BLaER1 (cell line): Measurements from ENCODE around the gene RASIP1.
"Not testable (repeated sequence)": the region's sequence is repeated elsewhere in the genome, so short reads cannot be mapped to it uniquely, and the experiment has no call there.

Experiments used
- H3K27ac ChIP-seq: shearing (Covaris generic); formaldehyde crosslinking; 2 replicates; pipeline ENCODE4 v1.8.1; 2022
- H3K27me3 ChIP-seq: shearing (Covaris generic); formaldehyde crosslinking; 2 replicates; pipeline ENCODE4 v1.8.1; 2022
- H3K36me3 ChIP-seq: shearing (Covaris generic); formaldehyde crosslinking; 2 replicates; pipeline ENCODE4 v1.8.1; 2022
- H3K4me1 ChIP-seq: shearing (Covaris generic); formaldehyde crosslinking; 2 replicates; pipeline ENCODE4 v1.8.1; 2022
- H3K4me2 ChIP-seq: shearing (Covaris generic); formaldehyde crosslinking; 2 replicates; pipeline ENCODE4 v1.8.1; 2022
- H3K4me3 ChIP-seq: shearing (Covaris generic); formaldehyde crosslinking; 2 replicates; pipeline ENCODE4 v1.8.1; 2022
- H3K9ac ChIP-seq: shearing (Covaris generic); formaldehyde crosslinking; 2 replicates; pipeline ENCODE4 v1.8.1; 2022
- H3K9me3 ChIP-seq: shearing (Covaris generic); formaldehyde crosslinking; 2 replicates; pipeline ENCODE4 v1.8.1; 2022
- H4K20me1 ChIP-seq: shearing (Covaris generic); formaldehyde crosslinking; 2 replicates; pipeline ENCODE4 v1.8.1; 2022
- Cebpa-rat ChIP-seq: shearing (Covaris generic); IDR thresholded peaks from 2 replicates; pipeline ENCODE4 v1.8.1; 2022

RASIP1 gene

GRCh38 chr19:48740164-48740972, at the start of gene RASIP1:
Gene RASIP1 (minus strand): TSS chr19:48740610. CDS start chr19:48740282, 328 bp downstream.
- H3K4me3 ChIP-seq = peak within 1 kb of the TSS; percentile 94
- no peaks in the 10 kb centered on the region for H4K20me1 ChIP-seq
- H3K27ac ChIP-seq = peak within 1 kb of the TSS; percentile 98
- no peaks in the 10 kb centered on the region for H3K9me3 ChIP-seq
- peaks cover 23% of the 10 kb centered on the region for H3K36me3 ChIP-seq
- peak within 1 kb of the TSS; percentile 99 for H3K4me2 ChIP-seq
- H3K27me3 ChIP-seq = no peaks in the 10 kb centered on the region
- TF ChIP-seq Cebpa-rat = no peak
- peak within 1 kb of the TSS; percentile 95 for H3K9ac ChIP-seq
- peaks cover 35% of the 10 kb centered on the region for H3K4me1 ChIP-seq

GRCh38 chr19:48787331-48787730, 46.9 kb upstream of the RASIP1 start:
- not testable (repeated sequence) for H3K27me3 ChIP-seq, H4K20me1 ChIP-seq, H3K9ac ChIP-seq, H3K4me1 ChIP-seq, H3K36me3 ChIP-seq, H3K9me3 ChIP-seq, H3K4me2 ChIP-seq, H3K4me3 ChIP-seq, H3K27ac ChIP-seq

GRCh38 chr19:48786422-48786821, 46.0 kb upstream of the RASIP1 start:
- H3K4me2 ChIP-seq, H3K36me3 ChIP-seq, H3K27ac ChIP-seq, H3K9ac ChIP-seq, H4K20me1 ChIP-seq, H3K9me3 ChIP-seq, H3K27me3 ChIP-seq, H3K4me3 ChIP-seq: not testable (repeated sequence)
- H3K4me1 ChIP-seq = peaks cover 12% of the 10 kb centered on the region

- H3K4me2 ChIP-seq = no peak overlapping the region
- no peak for TF ChIP-seq Cebpa-rat
Observed at GRCh38 chr19:48784527-48784926, 44.1 kb upstream of the RASIP1 start.

GRCh38 chr19:48780631-48781391, 40.4 kb upstream of the RASIP1 start:
- TF ChIP-seq Cebpa-rat = no peak
- H3K9me3 ChIP-seq = no peaks in the 10 kb centered on the region
- H3K27me3 ChIP-seq = no peaks in the 10 kb centered on the region
- 0 out of 2 replicates have a peak overlapping the region, but pooled peaks have one; percentile 18 for H3K27ac ChIP-seq
- H3K36me3 ChIP-seq = no peaks in the 10 kb centered on the region
- H3K4me2 ChIP-seq = peak overlapping the region; percentile 63
- H4K20me1 ChIP-seq = no peaks in the 10 kb centered on the region
- H3K4me3 ChIP-seq = no peak overlapping the region
- H3K9ac ChIP-seq = no peak overlapping the region
- peaks cover 26% of the 10 kb centered on the region for H3K4me1 ChIP-seq

More at GRCh38 chr19:48784527-48784926, 44.1 kb upstream of the RASIP1 start:
- Histone ChIP-seq H3K36me3 (no peaks in the 10 kb centered on the region), H3K4me3 (no peak overlapping the region), H3K27me3 (no peaks in the 10 kb centered on the region), H3K27ac (no peak overlapping the region), H4K20me1 (no peaks in the 10 kb centered on the region), H3K9me3 (no peaks in the 10 kb centered on the region), H3K4me1 (peaks cover 26% of the 10 kb centered on the region), H3K9ac (no peak overlapping the region)

- no peak for TF ChIP-seq Cebpa-rat
- H3K27me3 ChIP-seq = no peaks in the 10 kb centered on the region
- no peaks in the 10 kb centered on the region for H4K20me1 ChIP-seq
- no peak overlapping the region for H3K9ac ChIP-seq
- no peaks in the 10 kb centered on the region for H3K9me3 ChIP-seq
- H3K27ac ChIP-seq = no peak overlapping the region
- no peak overlapping the region for H3K4me3 ChIP-seq
- peaks cover 27% of the 10 kb centered on the region for H3K4me1 ChIP-seq
- no peak overlapping the region for H3K4me2 ChIP-seq
- no peaks in the 10 kb centered on the region for H3K36me3 ChIP-seq
Observed at GRCh38 chr19:48779636-48780035, 39.2 kb upstream of the RASIP1 start.

GRCh38 chr19:48777720-48778119, 37.3 kb upstream of the RASIP1 start:
- Histone ChIP-seq H3K4me3 (no peak overlapping the region), H3K9me3 (no peaks in the 10 kb centered on the region), H3K27me3 (no peaks in the 10 kb centered on the region), H3K4me2 (no peak overlapping the region), H3K27ac (no peak overlapping the region), H4K20me1 (no peaks in the 10 kb centered on the region), H3K4me1 (peaks cover 37% of the 10 kb centered on the region), H3K36me3 (no peaks in the 10 kb centered on the region), H3K9ac (no peak overlapping the region)
- no peak for TF ChIP-seq Cebpa-rat

GRCh38 chr19:48777139-48777538, 36.7 kb upstream of the RASIP1 start:
- H3K4me2 ChIP-seq = no peak overlapping the region
- no peaks in the 10 kb centered on the region for H3K36me3 ChIP-seq
- no peaks in the 10 kb centered on the region for H3K9me3 ChIP-seq
- no peak overlapping the region for H3K9ac ChIP-seq
- no peak overlapping the region for H3K4me3 ChIP-seq
- TF ChIP-seq Cebpa-rat = no peak
- peaks cover 38% of the 10 kb centered on the region for H3K4me1 ChIP-seq
- H4K20me1 ChIP-seq = no peaks in the 10 kb centered on the region
- no peaks in the 10 kb centered on the region for H3K27me3 ChIP-seq
- no peak overlapping the region for H3K27ac ChIP-seq

GRCh38 chr19:48772503-48772953, 32.1 kb upstream of the RASIP1 start:
- H3K27ac ChIP-seq = no peak overlapping the region
- no peak overlapping the region for H3K9ac ChIP-seq
- no peak overlapping the region for H3K4me2 ChIP-seq
- H3K4me1 ChIP-seq = peaks cover 32% of the 10 kb centered on the region
- H3K4me3 ChIP-seq = no peak overlapping the region
- H4K20me1 ChIP-seq = no peaks in the 10 kb centered on the region
- H3K9me3 ChIP-seq = no peaks in the 10 kb centered on the region
- TF ChIP-seq Cebpa-rat = no peak
- no peaks in the 10 kb centered on the region for H3K27me3 ChIP-seq
- H3K36me3 ChIP-seq = no peaks in the 10 kb centered on the region
